ENCODE data around the gene SLC35A3. TPM values are rescaled to one million over a fixed set of nuclear protein-coding genes. Genes with fewer than 3 reads are reported as not detected.

Gene SLC35A3
- total and polyA plus RNA-seq, 12 donors, result 3.2 to 9.4 (median 8.0) TPM

GRCh38 chr1:100070201-100070939, 100.6 kb downstream of the SLC35A3 start:
- DNase-seq, result no peak
- no peak overlapping the region for H3K4me3 ChIP-seq
- no peaks in the 10 kb centered on the region for H3K9me3 ChIP-seq
- 95 to 98% methylated on average over 5 of the region's 5 CpGs for WGBS, 2 donors
- ATAC-seq, result no peak
- H3K27me3 ChIP-seq, result no peaks in the 10 kb centered on the region
- intact Hi-C loops (cut with DNase I), result no loop called here
- no peak for TF ChIP-seq CTCF (IDR thresholded peaks at IDR 0.05)
- peaks cover 0 to 97% (median 58%) of the 10 kb centered on the region in 9 donors for H3K36me3 ChIP-seq
- peaks cover 0 to 14% (median 0%) of the 10 kb centered on the region in 9 donors for H3K4me1 ChIP-seq
- no peak overlapping the region for H3K27ac ChIP-seq

- Histone ChIP-seq H3K36me3 (peaks cover 0 to 98% (median 47%) of the 10 kb centered on the region in 9 donors), H3K4me1 (peaks cover 0 to 20% (median 0%) of the 10 kb centered on the region in 9 donors), H3K27me3 (no peaks in the 10 kb centered on the region), H3K27ac (no peak overlapping the region), H3K9me3 (no peaks in the 10 kb centered on the region), H3K4me3 (no peak overlapping the region)
- WGBS, 2 donors, result 92% methylated on average over 3 of the region's 3 CpGs
- ATAC-seq, result no peak
- TF ChIP-seq CTCF (IDR thresholded peaks at IDR 0.05), result no peak
- DNase-seq, result no peak
- intact Hi-C loops (cut with DNase I), result no loop called here
Observed at GRCh38 chr1:100073531-100073930, 103.7 kb downstream of the SLC35A3 start.

GRCh38 chr1:100074604-100075395, 105.0 kb downstream of the SLC35A3 start:
- peak in 1 of 8 donors; percentile 31 for ATAC-seq
- Histone ChIP-seq H3K4me3 (no peak overlapping the region), H3K27ac (peak overlapping the region in 1 of 10 donors; percentile 57), H3K4me1 (peaks cover 0 to 20% (median 0%) of the 10 kb centered on the region in 9 donors), H3K36me3 (peaks cover 0 to 98% (median 47%) of the 10 kb centered on the region in 9 donors), H3K27me3 (no peaks in the 10 kb centered on the region), H3K9me3 (no peaks in the 10 kb centered on the region)
- DNase-seq, result no peak
- intact Hi-C loops (cut with DNase I), result no loop called here
- 79 to 80% methylated on average over 11 of the region's 11 CpGs for WGBS, 2 donors
- TF ChIP-seq CTCF (IDR thresholded peaks at IDR 0.05), result no peak

DNA sequence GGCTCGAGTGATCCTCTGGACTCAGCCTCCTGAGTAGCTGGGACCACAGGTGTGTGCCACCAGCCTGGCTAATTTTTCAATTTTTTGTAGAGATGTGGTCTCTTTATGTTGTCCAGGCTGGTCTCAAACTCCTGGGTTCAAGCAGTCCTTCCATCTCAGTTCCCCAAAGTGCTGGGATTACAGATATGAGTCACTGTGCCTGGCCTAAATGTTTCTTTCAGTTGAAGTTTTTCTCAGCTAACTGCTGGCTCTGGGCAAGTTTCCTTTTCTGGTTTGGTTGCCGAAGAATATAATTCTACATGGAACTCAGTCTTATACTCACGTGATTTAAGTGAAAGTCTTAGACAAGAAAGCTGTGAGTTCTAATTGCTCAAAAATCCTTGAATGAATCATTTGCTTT, 106.0 kb downstream of the SLC35A3 start:
- 85 to 90% methylated on average over 3 of the region's 3 CpGs for WGBS, 2 donors
- no peak for DNase-seq
- peaks cover 0 to 98% (median 47%) of the 10 kb centered on the region in 9 donors for H3K36me3 ChIP-seq
- H3K4me3 ChIP-seq, result no peak overlapping the region
- no peak for ATAC-seq
- peak overlapping the region in 1 of 10 donors; percentile 57 for H3K27ac ChIP-seq
- no peaks in the 10 kb centered on the region for H3K27me3 ChIP-seq
- TF ChIP-seq CTCF (IDR thresholded peaks at IDR 0.05), result no peak
- no peaks in the 10 kb centered on the region for H3K9me3 ChIP-seq
- intact Hi-C loops (cut with DNase I), result no loop called here
- H3K4me1 ChIP-seq, result peaks cover 0 to 20% (median 0%) of the 10 kb centered on the region in 9 donors

Measured in heart right ventricle (tissue), 16 donors.